CD4-positive, alpha-beta memory T cell (primary cell): ENCODE results near the gene MAGED2. TPM values are rescaled to one million over a fixed set of nuclear protein-coding genes. Genes with fewer than 3 reads are reported as not detected.
"Not testable (repeated sequence)": the region's sequence is repeated elsewhere in the genome, so short reads cannot be mapped to it uniquely, and the experiment has no call there.

Experiments used
- CTCF ChIA-PET: fragments of 350-600 bp; sonication (Branson Sonifier 250); formaldehyde crosslinking; loops from one replicate; lab custom pipeline; 2021; ENCODE audit warnings: inconsistent platforms; ENCODE audit not compliant: partially characterized antibody; lab: Charles Lee
- POLR2A ChIA-PET: fragments of 350-600 bp; sonication (Branson Sonifier 250); formaldehyde crosslinking; loops from one replicate; lab custom pipeline; 2021; ENCODE audit not compliant: partially characterized antibody; lab: Charles Lee
- DNase-seq, 5 donors: peaks; one replicate each; pipeline versions ENCODE4 v3.0.0 to v3.0.0-alpha.2; 2020 to 2022; ENCODE audit warnings: mixed read lengths in 1 of 5
- H3K27ac ChIP-seq: one replicate; pipeline ENCODE4 v1.7.0; 2013; ENCODE audit warnings: low read depth, low read length
- H3K27me3 ChIP-seq: 2 replicates; pipeline ENCODE4 v1.7.0; 2013; ENCODE audit warnings: mild to moderate bottlenecking, low read length, moderate library complexity; ENCODE audit not compliant: insufficient read depth
- H3K36me3 ChIP-seq: 2 replicates; pipeline ENCODE4 v1.7.0; 2013; ENCODE audit warnings: mild to moderate bottlenecking, low read length, moderate library complexity; ENCODE audit not compliant: insufficient read depth
- H3K4me1 ChIP-seq: 2 replicates; pipeline ENCODE4 v1.7.0; 2013; ENCODE audit warnings: mild to moderate bottlenecking, low read length, moderate library complexity; ENCODE audit not compliant: insufficient read depth
- H3K4me3 ChIP-seq, 2 donors: one replicate each; pipeline ENCODE4 v1.7.0; 2013; ENCODE audit warnings: low read length in 2 of 2, mild to moderate bottlenecking in 1 of 2
- H3K9me3 ChIP-seq, 2 donors: one replicate each; pipeline ENCODE4 v1.7.0; 2013; ENCODE audit warnings: low read length in 2 of 2, control low read depth in 1 of 2; ENCODE audit not compliant: control insufficient read depth in 1 of 2
- H3K27ac Mint-ChIP-seq, 7 donors: one replicate each; pipeline ENCODE4 v1.8.0; 2020 to 2021; ENCODE audit warnings: mixed read lengths in 7 of 7, mild to moderate bottlenecking in 6 of 7, inconsistent platforms in 3 of 7, moderate library complexity in 3 of 7
- H3K27me3 Mint-ChIP-seq, 2 donors: one replicate each; pipeline ENCODE4 v1.8.0; 2020 to 2021; ENCODE audit warnings: mixed read lengths in 2 of 2
- H3K36me3 Mint-ChIP-seq, 2 donors: one replicate each; pipeline ENCODE4 v1.8.0; 2020 to 2021; ENCODE audit warnings: mixed read lengths in 2 of 2, inconsistent platforms in 1 of 2, mild to moderate bottlenecking in 1 of 2
- H3K4me1 Mint-ChIP-seq, 4 donors: one replicate each; pipeline ENCODE4 v1.8.0; 2020 to 2021; ENCODE audit warnings: mixed read lengths in 4 of 4, mild to moderate bottlenecking in 1 of 4
- H3K4me3 Mint-ChIP-seq, 8 donors: one replicate each; pipeline ENCODE4 v1.8.0; 2020 to 2021; ENCODE audit warnings: mixed read lengths in 8 of 8, mild to moderate bottlenecking in 7 of 8, moderate library complexity in 6 of 8, inconsistent platforms in 3 of 8
- H3K9me3 Mint-ChIP-seq, 8 donors: one replicate each; pipeline ENCODE4 v1.8.0; 2020 to 2021; ENCODE audit warnings: mixed read lengths in 8 of 8, mild to moderate bottlenecking in 5 of 8, inconsistent platforms in 3 of 8, moderate library complexity in 1 of 8
- intact Hi-C: fragments of 100-400 bp; cut with micrococcal nuclease; formaldehyde crosslinking; loops from one replicate; pipeline ENCODE4 v1.15.1; 2023
- polyA plus RNA-seq, 2 donors: library from polyadenylated mRNA; unstranded; fragments of 300-500 nt; fragmentation: Illumina TruSeq; gene quantifications; one replicate each; pipeline ENCODE4 v1.2.3, GENCODE V29; 2021
- total RNA-seq, 2 experiments: library from RNA; stranded (reverse); gene quantifications; one replicate each; pipeline ENCODE4 v1.2.3, GENCODE V29; 2021

The MAGED2 gene, protein sequence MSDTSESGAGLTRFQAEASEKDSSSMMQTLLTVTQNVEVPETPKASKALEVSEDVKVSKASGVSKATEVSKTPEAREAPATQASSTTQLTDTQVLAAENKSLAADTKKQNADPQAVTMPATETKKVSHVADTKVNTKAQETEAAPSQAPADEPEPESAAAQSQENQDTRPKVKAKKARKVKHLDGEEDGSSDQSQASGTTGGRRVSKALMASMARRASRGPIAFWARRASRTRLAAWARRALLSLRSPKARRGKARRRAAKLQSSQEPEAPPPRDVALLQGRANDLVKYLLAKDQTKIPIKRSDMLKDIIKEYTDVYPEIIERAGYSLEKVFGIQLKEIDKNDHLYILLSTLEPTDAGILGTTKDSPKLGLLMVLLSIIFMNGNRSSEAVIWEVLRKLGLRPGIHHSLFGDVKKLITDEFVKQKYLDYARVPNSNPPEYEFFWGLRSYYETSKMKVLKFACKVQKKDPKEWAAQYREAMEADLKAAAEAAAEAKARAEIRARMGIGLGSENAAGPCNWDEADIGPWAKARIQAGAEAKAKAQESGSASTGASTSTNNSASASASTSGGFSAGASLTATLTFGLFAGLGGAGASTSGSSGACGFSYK
- total RNA-seq (10 to 100 TPM; 92.4 to 94.9 TPM), polyA plus RNA-seq (100 to 1,000 TPM in 1 of 2 donors, 10 to 100 TPM in 1; 94.0 to 143 TPM)

DNA sequence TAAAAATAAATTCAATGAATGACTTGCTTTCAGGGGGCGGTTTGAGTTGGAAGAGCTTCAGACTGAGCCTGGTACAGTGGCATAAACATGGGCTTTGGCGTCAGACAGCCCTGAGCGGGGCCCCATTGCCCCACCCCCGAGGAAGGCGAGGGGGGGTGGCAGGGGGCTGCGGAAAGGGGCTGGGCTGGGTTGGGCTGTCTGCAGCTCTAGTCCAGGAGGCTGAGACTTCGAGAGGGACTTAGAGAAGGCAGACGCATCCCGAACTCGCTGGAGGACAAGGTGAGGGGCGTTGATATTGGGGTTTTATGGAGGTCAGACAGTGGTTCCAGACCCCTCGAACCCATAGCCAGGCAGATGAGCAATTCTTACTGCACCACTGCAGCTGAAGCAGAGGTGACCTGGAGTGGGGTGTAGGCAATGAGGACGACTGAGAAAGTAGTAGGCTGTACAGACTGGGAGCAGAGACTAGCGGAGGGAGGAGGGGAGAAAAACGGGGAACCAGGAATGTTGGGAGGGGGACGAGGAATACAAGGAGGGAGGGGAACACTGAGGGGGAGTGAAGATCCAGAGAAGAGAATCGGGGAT is at the start of gene MAGED2:
TSS of gene MAGED2 (plus strand) at position 222 of the 585 bp plus-strand sequence. CDS start 1,587 bp downstream, outside the sequence.
- Histone ChIP-seq H3K27me3 (no peaks in the 10 kb centered on the region), H3K27ac (peak within 1 kb of the TSS; percentile 80), H3K4me1 (peaks cover 15% of the 10 kb centered on the region), H3K4me3 (peak within 1 kb of the TSS; percentile 65 to 86), H3K36me3 (peaks cover 21% of the 10 kb centered on the region), H3K9me3 (no peaks in the 10 kb centered on the region)
- Mint-ChIP-seq H3K27me3 (no peaks in the 10 kb centered on the region), H3K9me3 (peaks cover 0 to 7% (median 0%) of the 10 kb centered on the region in 8 donors), H3K4me3 (peak within 1 kb of the TSS; percentile 87 to 96 (median 95)), H3K36me3 (peaks cover 8 to 20% of the 10 kb centered on the region in 2 donors), H3K4me1 (peaks cover 10 to 28% (median 12%) of the 10 kb centered on the region in 4 donors), H3K27ac (peak within 1 kb of the TSS; percentile 96 to 99 (median 98))
- intact Hi-C loops = loop anchor here (1.0 to 10.0 kb wide), 11 partner anchors 29 to 1583 kb away; partner anchors contain the start of genes APEX2, FAM120C, GNL3L and HUWE1
- CTCF ChIA-PET = no interaction called here
- POLR2A ChIA-PET = interaction anchor here (0.7 to 3.2 kb wide), 5 partner anchors 167 to 1101 kb away, joined by 3 to 38 read pairs (median 4); partner anchors contain the start of genes APEX2 and PHF8
- DNase-seq = peak; percentile 43 to 65 (median 45)

DNA sequence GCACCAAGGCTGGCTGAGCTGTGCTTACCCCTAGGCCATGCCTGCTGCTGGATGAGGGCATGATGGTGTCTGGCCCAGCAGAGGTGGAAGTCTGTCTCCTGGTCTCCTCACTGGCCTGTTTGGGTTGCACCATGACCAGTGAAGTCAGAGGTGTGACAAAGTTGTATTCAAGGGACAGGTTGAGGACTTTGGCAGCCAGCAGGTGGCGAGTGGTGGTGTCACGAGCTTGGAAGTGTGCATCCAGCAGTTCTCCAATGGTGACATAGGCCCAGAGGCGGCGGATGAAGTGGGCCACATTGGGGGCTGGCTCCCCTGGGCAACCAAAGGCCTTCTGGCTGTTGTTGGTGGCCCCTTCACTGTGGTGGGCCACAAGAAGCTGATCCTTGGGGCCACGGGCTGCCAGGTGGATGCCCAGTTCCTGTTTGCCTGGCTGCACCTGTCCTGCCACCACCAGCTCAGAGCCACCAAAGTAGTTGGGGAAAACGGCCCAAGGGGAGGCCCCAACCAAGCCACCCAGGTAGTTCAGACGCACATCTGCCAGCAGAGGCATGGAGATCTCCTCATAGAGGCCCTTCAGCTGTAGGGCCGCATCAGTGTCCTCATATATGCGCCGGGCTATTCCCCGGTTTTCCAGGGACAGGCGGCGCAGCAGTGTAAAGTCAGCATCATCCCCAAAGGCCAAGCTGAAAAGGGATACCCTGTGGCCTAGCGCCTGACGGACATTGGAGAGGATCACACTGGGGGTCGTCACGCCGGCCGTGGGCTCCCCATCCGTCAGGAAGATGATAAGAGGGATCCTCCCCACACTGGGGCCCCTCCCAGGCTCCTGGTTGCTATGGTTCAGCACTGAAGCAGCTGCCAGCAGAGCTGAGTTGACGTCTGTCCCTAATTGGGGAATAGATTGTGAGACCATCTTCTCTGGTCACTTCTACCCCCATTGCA is 49.2 kb upstream of the MAGED2 start:
- no peaks in the 10 kb centered on the region for H3K36me3 ChIP-seq
- H3K4me3 ChIP-seq = no peak overlapping the region
- H3K4me1 Mint-ChIP-seq = no peaks in the 10 kb centered on the region
- intact Hi-C loops = no loop called here
- ChIA-PET CTCF (no interaction called here), POLR2A (no interaction called here)
- H3K27ac ChIP-seq = no peak overlapping the region
- H3K9me3 Mint-ChIP-seq = peaks cover 0 to 13% (median 3%) of the 10 kb centered on the region in 8 donors
- no peak overlapping the region for H3K4me3 Mint-ChIP-seq
- no peaks in the 10 kb centered on the region for H3K4me1 ChIP-seq
- no peaks in the 10 kb centered on the region for H3K9me3 ChIP-seq
- peaks cover 0 to 4% of the 10 kb centered on the region in 2 donors for H3K27me3 Mint-ChIP-seq
- no peak for DNase-seq
- no peaks in the 10 kb centered on the region for H3K36me3 Mint-ChIP-seq
- no peaks in the 10 kb centered on the region for H3K27me3 ChIP-seq
- H3K27ac Mint-ChIP-seq = no peak overlapping the region

DNA sequence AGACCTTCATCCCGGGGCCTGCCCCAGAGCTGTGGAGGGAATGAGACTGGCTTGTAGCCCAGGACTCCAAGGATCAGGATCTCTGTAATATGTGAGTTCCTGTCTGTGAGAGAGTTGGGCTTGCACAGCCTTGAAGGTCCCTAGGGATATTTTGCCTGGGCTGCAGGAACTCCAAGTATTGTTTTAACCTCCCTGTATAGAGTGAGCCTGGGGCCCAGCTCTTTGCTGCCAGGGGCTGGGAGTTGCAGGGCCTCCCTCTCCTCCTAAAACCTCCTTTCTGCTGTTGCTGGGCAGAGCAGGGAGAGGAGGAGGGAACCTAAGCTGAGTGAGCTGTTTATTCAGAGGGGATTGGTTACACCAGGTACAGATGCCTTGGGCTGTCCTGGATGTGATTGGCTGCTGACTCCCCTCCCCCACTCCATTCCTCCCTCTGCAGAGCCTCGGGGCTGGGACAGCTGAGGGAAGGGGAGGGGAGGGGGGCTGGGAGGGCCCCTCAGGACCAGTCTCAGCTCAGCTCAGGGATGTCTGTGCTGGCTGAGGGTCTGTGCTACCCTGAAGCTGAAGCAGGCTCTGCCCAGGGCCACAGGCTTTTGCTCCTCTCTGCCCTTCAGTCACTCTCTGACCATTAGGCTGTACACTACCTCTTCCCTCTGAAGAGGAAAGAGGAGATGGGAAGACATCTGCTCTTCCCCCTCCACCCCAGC is 33.0 kb upstream of the MAGED2 start:
- not testable (repeated sequence) for H3K9me3 Mint-ChIP-seq

DNA sequence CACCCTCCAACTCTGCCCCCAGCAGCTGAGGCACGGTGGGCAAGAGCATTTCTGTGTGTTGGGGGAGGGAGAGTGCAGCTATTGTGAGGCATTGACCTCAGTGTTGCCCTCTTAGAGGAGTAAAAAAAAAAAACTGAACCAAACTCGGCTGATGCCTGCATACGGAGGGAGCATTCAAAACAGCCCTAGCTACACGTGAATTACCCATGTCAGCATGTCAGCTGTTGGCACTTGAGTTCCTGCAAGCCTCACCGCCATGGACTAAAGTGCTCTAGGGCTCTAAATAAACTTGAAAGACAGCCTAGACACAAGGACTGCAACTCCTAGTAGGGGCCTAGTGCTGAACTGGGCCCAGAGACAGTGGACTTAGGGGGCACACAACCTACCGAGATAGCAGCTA is 31.5 kb upstream of the MAGED2 start:
- intact Hi-C loops = no loop called here
- peaks cover 0 to 4% (median 0%) of the 10 kb centered on the region in 8 donors for H3K9me3 Mint-ChIP-seq
- Histone ChIP-seq H3K9me3 (no peaks in the 10 kb centered on the region), H3K36me3 (no peaks in the 10 kb centered on the region), H3K4me1 (peaks cover 8% of the 10 kb centered on the region), H3K27me3 (no peaks in the 10 kb centered on the region), H3K4me3 (no peak overlapping the region), H3K27ac (no peak overlapping the region)
- H3K4me3 Mint-ChIP-seq = no peak overlapping the region
- CTCF ChIA-PET = no interaction called here
- DNase-seq = no peak
- H3K27me3 Mint-ChIP-seq = no peaks in the 10 kb centered on the region
- H3K4me1 Mint-ChIP-seq = peaks cover 2 to 11% (median 7%) of the 10 kb centered on the region in 4 donors
- POLR2A ChIA-PET = no interaction called here
- H3K36me3 Mint-ChIP-seq = no peaks in the 10 kb centered on the region
- H3K27ac Mint-ChIP-seq = peak overlapping the region in 1 of 7 donors; percentile 36

More for the DNA sequence above, 33.0 kb upstream of the MAGED2 start:
- H3K4me1 ChIP-seq, H3K27me3 Mint-ChIP-seq, H3K4me3 Mint-ChIP-seq, H3K27ac Mint-ChIP-seq, H3K36me3 ChIP-seq, H3K4me3 ChIP-seq, H3K36me3 Mint-ChIP-seq, intact Hi-C loops, H3K27ac ChIP-seq, CTCF ChIA-PET, H3K9me3 ChIP-seq, DNase-seq, POLR2A ChIA-PET, H3K27me3 ChIP-seq: not testable (repeated sequence)
- H3K4me1 Mint-ChIP-seq = peaks cover 2 to 11% (median 7%) of the 10 kb centered on the region in 4 donors

DNA sequence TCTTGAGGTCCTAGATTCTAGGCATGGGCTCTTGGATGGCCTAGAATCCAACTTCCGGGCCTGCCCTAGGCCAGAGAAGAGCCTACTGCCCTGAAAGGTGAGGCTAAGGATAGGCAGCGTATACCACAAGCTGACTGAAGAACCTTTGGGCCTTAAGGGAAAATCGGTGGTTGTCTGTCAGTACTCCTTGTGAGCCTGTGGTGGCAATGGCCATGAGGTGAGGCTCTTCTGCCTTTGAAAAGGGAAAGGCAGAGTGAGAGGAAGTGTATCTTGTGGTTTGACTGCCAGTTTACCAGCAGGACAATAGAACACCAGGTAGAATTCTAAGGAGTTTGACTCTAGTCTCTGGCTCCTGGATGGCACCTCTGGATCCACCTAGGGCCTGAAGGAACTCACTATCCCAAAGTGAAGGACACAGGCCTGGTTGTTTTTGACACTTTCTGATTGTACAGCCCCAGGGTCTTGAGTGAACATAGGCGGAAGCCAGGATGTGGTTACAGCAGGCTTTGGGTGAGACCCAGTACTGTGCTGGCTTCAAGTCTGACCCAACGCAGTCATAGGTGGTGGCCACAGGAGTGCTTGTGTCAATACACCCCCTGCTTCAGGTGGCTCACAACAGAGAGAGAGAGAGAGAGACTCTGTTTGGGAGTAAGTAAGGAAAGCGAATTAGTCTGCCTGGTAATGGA is 30.4 kb upstream of the MAGED2 start:
- no peak for DNase-seq
- no peak overlapping the region for H3K27ac ChIP-seq
- H3K36me3 ChIP-seq = no peaks in the 10 kb centered on the region

DNA sequence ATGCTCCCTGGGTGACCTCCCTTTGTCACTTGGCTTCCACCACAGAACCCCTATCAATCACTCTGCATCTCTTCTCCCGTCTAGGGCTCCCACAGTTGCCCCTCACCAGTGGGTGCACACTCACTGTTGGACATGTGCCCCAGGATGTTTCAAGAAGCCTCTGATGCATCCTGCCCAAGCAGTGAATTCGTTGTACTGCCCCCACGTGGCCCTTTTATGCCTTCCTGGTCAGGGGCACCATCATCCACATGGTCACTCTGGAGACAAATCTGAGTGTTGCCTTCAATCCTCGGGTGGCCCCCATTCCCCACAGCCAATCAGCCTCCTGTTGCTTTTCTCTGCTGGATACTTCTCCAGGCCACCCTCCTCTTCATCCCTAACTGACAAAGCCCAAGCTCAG is 21.6 kb upstream of the MAGED2 start:
- H3K4me3 ChIP-seq = no peak overlapping the region
- ChIA-PET CTCF (interaction anchor here (1.5 to 1.8 kb wide), 2 partner anchors 146 to 538 kb away, joined by 4 to 9 read pairs; no protein-coding TSS in a partner anchor), POLR2A (interaction anchor here (2.9 kb wide), 1 partner anchor 146 kb away, joined by 13 read pairs; no protein-coding TSS in a partner anchor)
- H3K36me3 ChIP-seq = no peaks in the 10 kb centered on the region
- H3K4me1 ChIP-seq = no peaks in the 10 kb centered on the region
- Mint-ChIP-seq H3K27me3 (peaks cover 0 to 1% of the 10 kb centered on the region in 2 donors), H3K36me3 (no peaks in the 10 kb centered on the region), H3K4me1 (no peaks in the 10 kb centered on the region), H3K9me3 (no peaks in the 10 kb centered on the region), H3K27ac (no peak overlapping the region), H3K4me3 (no peak overlapping the region)
- H3K27ac ChIP-seq = no peak overlapping the region
- no peak for DNase-seq
- no peaks in the 10 kb centered on the region for H3K9me3 ChIP-seq
- H3K27me3 ChIP-seq = no peaks in the 10 kb centered on the region
- intact Hi-C loops = loop anchor here (2.0 to 5.0 kb wide), 2 partner anchors 363 to 539 kb away; no protein-coding TSS in a partner anchor

More for the DNA sequence above, 30.4 kb upstream of the MAGED2 start:
- no peaks in the 10 kb centered on the region for H3K36me3 Mint-ChIP-seq
- H3K4me1 Mint-ChIP-seq = peaks cover 2 to 11% (median 7%) of the 10 kb centered on the region in 4 donors
- no peaks in the 10 kb centered on the region for H3K9me3 ChIP-seq
- ChIA-PET CTCF (interaction anchor here (0.7 kb wide), 1 partner anchor 36 kb away, joined by 4 read pairs; no protein-coding TSS in a partner anchor), POLR2A (no interaction called here)
- intact Hi-C loops = no loop called here
- no peak overlapping the region for H3K4me3 Mint-ChIP-seq
- H3K27me3 Mint-ChIP-seq = no peaks in the 10 kb centered on the region
- no peak overlapping the region for H3K4me3 ChIP-seq
- no peaks in the 10 kb centered on the region for H3K27me3 ChIP-seq
- peaks cover 0 to 1% (median 0%) of the 10 kb centered on the region in 8 donors for H3K9me3 Mint-ChIP-seq
- peaks cover 8% of the 10 kb centered on the region for H3K4me1 ChIP-seq
- H3K27ac Mint-ChIP-seq = peak overlapping the region in 3 of 7 donors; percentile 9 to 82 (median 32)
